Activated T-helper 1 cell treated with anti-CD3 and anti-CD28 coated beads, Interleukin-12 subunit alpha, Interleukin-12 subunit beta, Interleukin-2, Interleukin-4 antibody, amounts not matched to agents 30 ng/mL and 10 ng/mL and 1 ng/mL, durations not matched to agents 14 hours and 24 hours and 36 hours (primary cell): ENCODE results near the gene GNA14. TPM values are rescaled to one million over a fixed set of nuclear protein-coding genes. Genes with fewer than 3 reads are reported as not detected.

Source experiments
- DNase-seq: peaks from one replicate; pipeline ENCODE4 v3.0.0; 2021; ENCODE audit warnings: low spot score
- H3K27ac Mint-ChIP-seq: one replicate; pipeline ENCODE4 v1.8.0; 2021; ENCODE audit warnings: mild to moderate bottlenecking, mixed read lengths
- H3K27me3 Mint-ChIP-seq: one replicate; pipeline ENCODE4 v1.8.0; 2022; ENCODE audit warnings: mild to moderate bottlenecking, moderate library complexity, mixed read lengths; ENCODE audit not compliant: insufficient read depth
- H3K36me3 Mint-ChIP-seq: one replicate; pipeline ENCODE4 v1.8.0; 2021; ENCODE audit warnings: low read depth, mixed read lengths
- H3K4me1 Mint-ChIP-seq: one replicate; pipeline ENCODE4 v1.8.0; 2021; ENCODE audit warnings: low read depth, mixed read lengths
- H3K4me3 Mint-ChIP-seq: one replicate; pipeline ENCODE4 v1.8.0; 2021; ENCODE audit warnings: mild to moderate bottlenecking, moderate library complexity, mixed read lengths
- H3K9me3 Mint-ChIP-seq: one replicate; pipeline ENCODE4 v1.8.0; 2021; ENCODE audit warnings: mixed read lengths
- intact Hi-C: fragments of 100-400 bp; cut with micrococcal nuclease; formaldehyde crosslinking; loops from one replicate; pipeline ENCODE4 v1.15.1; 2024
- total RNA-seq: library from RNA; stranded (reverse); gene quantifications from 2 replicates; pipeline ENCODE4 v1.2.3, GENCODE V29; 2022

Gene GNA14
- total RNA-seq, 1 donor from 2014 or later, result not detected

- no peaks in the 10 kb centered on the region for H3K9me3 Mint-ChIP-seq
- H3K27me3 Mint-ChIP-seq, result peaks cover 5% of the 10 kb centered on the region
- DNase-seq, result no peak
- no peaks in the 10 kb centered on the region for H3K4me1 Mint-ChIP-seq
- H3K27ac Mint-ChIP-seq, result no peak overlapping the region
- intact Hi-C loops, result no loop called here
- no peak overlapping the region for H3K4me3 Mint-ChIP-seq
- no peaks in the 10 kb centered on the region for H3K36me3 Mint-ChIP-seq
These were observed 114.5 kb downstream of the GNA14 start for GRCh38 chr9:77533671-77534070.

GRCh38 chr9:77532607-77533006 is 115.5 kb downstream of the GNA14 start:
- Mint-ChIP-seq H3K27me3 (peaks cover 4% of the 10 kb centered on the region), H3K4me1 (no peaks in the 10 kb centered on the region), H3K9me3 (no peaks in the 10 kb centered on the region), H3K27ac (no peak overlapping the region), H3K4me3 (no peak overlapping the region), H3K36me3 (no peaks in the 10 kb centered on the region)
- no peak for DNase-seq
- intact Hi-C loops, result no loop called here

- no peak for DNase-seq
- no peaks in the 10 kb centered on the region for H3K9me3 Mint-ChIP-seq
- no peaks in the 10 kb centered on the region for H3K36me3 Mint-ChIP-seq
- no peak overlapping the region for H3K27ac Mint-ChIP-seq
- H3K27me3 Mint-ChIP-seq, result peaks cover 4% of the 10 kb centered on the region
- intact Hi-C loops, result no loop called here
- no peak overlapping the region for H3K4me3 Mint-ChIP-seq
- H3K4me1 Mint-ChIP-seq, result no peaks in the 10 kb centered on the region
These were observed 116.7 kb downstream of the GNA14 start for GRCh38 chr9:77531400-77531799.

- intact Hi-C loops, result no loop called here
- Mint-ChIP-seq H3K4me1 (no peaks in the 10 kb centered on the region), H3K36me3 (no peaks in the 10 kb centered on the region), H3K27ac (no peak overlapping the region), H3K4me3 (no peak overlapping the region), H3K27me3 (no peaks in the 10 kb centered on the region), H3K9me3 (no peaks in the 10 kb centered on the region)
- DNase-seq, result no peak
These were observed 124.2 kb downstream of the GNA14 start for GRCh38 chr9:77523891-77524290.

GRCh38 chr9:77521091-77521490 is 127.0 kb downstream of the GNA14 start:
- DNase-seq, result no peak
- Mint-ChIP-seq H3K27me3 (peaks cover 2% of the 10 kb centered on the region), H3K9me3 (no peaks in the 10 kb centered on the region), H3K36me3 (no peaks in the 10 kb centered on the region), H3K4me3 (no peak overlapping the region), H3K4me1 (no peaks in the 10 kb centered on the region), H3K27ac (no peak overlapping the region)
- intact Hi-C loops, result no loop called here

GRCh38 chr9:77518688-77519087 is 129.4 kb downstream of the GNA14 start:
- no peaks in the 10 kb centered on the region for H3K9me3 Mint-ChIP-seq
- H3K4me3 Mint-ChIP-seq, result no peak overlapping the region
- no peak overlapping the region for H3K27ac Mint-ChIP-seq
- no peaks in the 10 kb centered on the region for H3K36me3 Mint-ChIP-seq
- H3K4me1 Mint-ChIP-seq, result no peaks in the 10 kb centered on the region
- H3K27me3 Mint-ChIP-seq, result peaks cover 2% of the 10 kb centered on the region
- intact Hi-C loops, result no loop called here
- DNase-seq, result no peak

GRCh38 chr9:77516781-77517180 is 131.3 kb downstream of the GNA14 start:
- Mint-ChIP-seq H3K27ac (no peak overlapping the region), H3K9me3 (no peaks in the 10 kb centered on the region), H3K27me3 (peaks cover 2% of the 10 kb centered on the region), H3K4me1 (no peaks in the 10 kb centered on the region), H3K4me3 (no peak overlapping the region), H3K36me3 (no peaks in the 10 kb centered on the region)
- DNase-seq, result no peak
- intact Hi-C loops, result no loop called here

GRCh38 chr9:77514886-77515711 is 133.0 kb downstream of the GNA14 start:
- Mint-ChIP-seq H3K4me1 (no peaks in the 10 kb centered on the region), H3K9me3 (no peaks in the 10 kb centered on the region), H3K27me3 (peaks cover 2% of the 10 kb centered on the region), H3K36me3 (no peaks in the 10 kb centered on the region), H3K27ac (no peak overlapping the region), H3K4me3 (no peak overlapping the region)
- DNase-seq, result no peak
- intact Hi-C loops, result no loop called here

GRCh38 chr9:77513457-77513856 is 134.7 kb downstream of the GNA14 start:
- no peaks in the 10 kb centered on the region for H3K9me3 Mint-ChIP-seq
- no peak overlapping the region for H3K27ac Mint-ChIP-seq
- H3K36me3 Mint-ChIP-seq, result no peaks in the 10 kb centered on the region
- peaks cover 2% of the 10 kb centered on the region for H3K27me3 Mint-ChIP-seq
- DNase-seq, result no peak
- intact Hi-C loops, result no loop called here
- no peaks in the 10 kb centered on the region for H3K4me1 Mint-ChIP-seq
- H3K4me3 Mint-ChIP-seq, result no peak overlapping the region

GRCh38 chr9:77512876-77513275 is 135.2 kb downstream of the GNA14 start:
- DNase-seq, result no peak
- Mint-ChIP-seq H3K9me3 (no peaks in the 10 kb centered on the region), H3K4me1 (no peaks in the 10 kb centered on the region), H3K27me3 (peaks cover under 1% of the 10 kb centered on the region), H3K27ac (no peak overlapping the region), H3K36me3 (no peaks in the 10 kb centered on the region), H3K4me3 (no peak overlapping the region)
- intact Hi-C loops, result no loop called here

- H3K4me1 Mint-ChIP-seq, result no peaks in the 10 kb centered on the region
- H3K36me3 Mint-ChIP-seq, result no peaks in the 10 kb centered on the region
- intact Hi-C loops, result no loop called here
- H3K9me3 Mint-ChIP-seq, result no peaks in the 10 kb centered on the region
- no peaks in the 10 kb centered on the region for H3K27me3 Mint-ChIP-seq
- no peak overlapping the region for H3K4me3 Mint-ChIP-seq
- H3K27ac Mint-ChIP-seq, result no peak overlapping the region
- DNase-seq, result no peak
These were observed 136.6 kb downstream of the GNA14 start for GRCh38 chr9:77511525-77511924.

GRCh38 chr9:77510666-77511065 is 137.5 kb downstream of the GNA14 start:
- H3K36me3 Mint-ChIP-seq, result no peaks in the 10 kb centered on the region
- no peak for DNase-seq
- H3K27me3 Mint-ChIP-seq, result no peaks in the 10 kb centered on the region
- H3K4me1 Mint-ChIP-seq, result no peaks in the 10 kb centered on the region
- intact Hi-C loops, result no loop called here
- H3K4me3 Mint-ChIP-seq, result no peak overlapping the region
- H3K9me3 Mint-ChIP-seq, result no peaks in the 10 kb centered on the region
- H3K27ac Mint-ChIP-seq, result no peak overlapping the region

GRCh38 chr9:77508396-77508795 is 139.7 kb downstream of the GNA14 start:
- intact Hi-C loops, result no loop called here
- Mint-ChIP-seq H3K27me3 (no peaks in the 10 kb centered on the region), H3K36me3 (no peaks in the 10 kb centered on the region), H3K4me3 (no peak overlapping the region), H3K27ac (no peak overlapping the region), H3K9me3 (no peaks in the 10 kb centered on the region), H3K4me1 (no peaks in the 10 kb centered on the region)
- DNase-seq, result no peak
